ENCODE measurements around the gene MYL6B. TPM values are rescaled to one million over a fixed set of nuclear protein-coding genes. Genes with fewer than 3 reads are reported as not detected.

MYL6B gene
- total RNA-seq, 2 donors from 2014 or later = 153 to 191 TPM

- Histone ChIP-seq H3K9ac (ENCODE audit: extremely low read depth, low read length, poor library complexity, severe bottlenecking) (no peak overlapping the region), H3K4me1 (ENCODE audit: control insufficient read depth, insufficient read depth, low read length) (peaks cover 5% of the 10 kb centered on the region), H3K36me3 (ENCODE audit: control insufficient read depth, insufficient read depth, low read length) (peaks cover 36% of the 10 kb centered on the region), H3K27ac (ENCODE audit: low read depth, low read length) (no peak overlapping the region), H3K4me3 (ENCODE audit: low read length) (no peak overlapping the region), H3K9me3 (ENCODE audit: control insufficient read depth, low read length) (no peaks in the 10 kb centered on the region), H3K27me3 (ENCODE audit: control insufficient read depth, insufficient read depth, low read length, poor library complexity, severe bottlenecking) (no peaks in the 10 kb centered on the region)
- DNase-seq = no peak
- TF ChIP-seq CTCF (conservative IDR thresholded peaks at IDR 0.05) = no peak
- Mint-ChIP-seq H3K4me1 (peaks cover 9% of the 10 kb centered on the region), H3K9me3 (no peaks in the 10 kb centered on the region), H3K36me3 (ENCODE audit: low read depth) (peaks cover 27% of the 10 kb centered on the region), H3K27ac (no peak overlapping the region), H3K4me3 (no peak overlapping the region), H3K27me3 (ENCODE audit: insufficient read depth) (no peaks in the 10 kb centered on the region)
- WGBS, 2 experiments (ENCODE audit: insufficient coverage in 1 of 2, insufficient read length in 1 of 2) = 86% methylated on average over 2 of the region's 2 CpGs; no CpG with 5 or more reads in 1 of the 2 experiments
Measured at GRCh38 chr12:56202838-56203237, 50.5 kb downstream of the MYL6B start.

DNA sequence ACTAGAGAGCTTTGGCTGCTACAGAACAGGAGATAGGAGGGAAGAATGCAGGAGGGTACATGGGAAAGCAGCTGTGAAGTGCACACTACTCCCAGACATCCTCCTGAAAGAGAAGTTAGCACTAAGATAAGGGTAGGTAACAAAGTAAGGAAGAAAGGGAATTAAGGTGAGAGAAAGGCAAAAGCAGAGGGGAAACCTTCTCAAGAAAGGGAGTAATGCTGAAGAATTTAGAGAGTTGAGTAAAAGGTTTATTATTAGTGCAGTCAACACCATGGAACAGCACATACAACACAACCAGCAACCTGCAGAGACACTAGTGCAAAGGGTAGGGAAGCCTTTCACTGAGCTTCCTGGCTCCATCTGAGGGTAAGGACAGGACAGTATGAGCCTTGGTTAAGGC lies 51.9 kb downstream of the MYL6B start:
- no peak overlapping the region for H3K4me3 ChIP-seq (ENCODE audit: low read length)
- no peak overlapping the region for H3K27ac ChIP-seq (ENCODE audit: low read depth, low read length)
- H3K27me3 ChIP-seq (ENCODE audit: control insufficient read depth, insufficient read depth, low read length, poor library complexity, severe bottlenecking) = no peaks in the 10 kb centered on the region
- H3K9me3 Mint-ChIP-seq = no peaks in the 10 kb centered on the region
- no peak for TF ChIP-seq CTCF (conservative IDR thresholded peaks at IDR 0.05)
- DNase-seq = no peak
- no peaks in the 10 kb centered on the region for H3K9me3 ChIP-seq (ENCODE audit: control insufficient read depth, low read length)
- peaks cover 35% of the 10 kb centered on the region for H3K36me3 Mint-ChIP-seq (ENCODE audit: low read depth)
- H3K4me1 Mint-ChIP-seq = peaks cover 9% of the 10 kb centered on the region
- H3K36me3 ChIP-seq (ENCODE audit: control insufficient read depth, insufficient read depth, low read length) = peaks cover 45% of the 10 kb centered on the region
- H3K27ac Mint-ChIP-seq = peak overlapping the region; percentile 6
- peaks cover 5% of the 10 kb centered on the region for H3K4me1 ChIP-seq (ENCODE audit: control insufficient read depth, insufficient read depth, low read length)
- H3K27me3 Mint-ChIP-seq (ENCODE audit: insufficient read depth) = no peaks in the 10 kb centered on the region
- H3K9ac ChIP-seq (ENCODE audit: extremely low read depth, low read length, poor library complexity, severe bottlenecking) = no peak overlapping the region
- H3K4me3 Mint-ChIP-seq = no peak overlapping the region

- Mint-ChIP-seq H3K36me3 (ENCODE audit: low read depth) (peaks cover 44% of the 10 kb centered on the region), H3K27ac (no peak overlapping the region), H3K4me1 (peaks cover 9% of the 10 kb centered on the region), H3K9me3 (no peaks in the 10 kb centered on the region), H3K27me3 (ENCODE audit: insufficient read depth) (no peaks in the 10 kb centered on the region), H3K4me3 (no peak overlapping the region)
- H3K9me3 ChIP-seq (ENCODE audit: control insufficient read depth, low read length) = no peaks in the 10 kb centered on the region
- DNase-seq = no peak
- H3K4me1 ChIP-seq (ENCODE audit: control insufficient read depth, insufficient read depth, low read length) = peaks cover 5% of the 10 kb centered on the region
- no peak overlapping the region for H3K27ac ChIP-seq (ENCODE audit: low read depth, low read length)
- H3K4me3 ChIP-seq (ENCODE audit: low read length) = no peak overlapping the region
- H3K36me3 ChIP-seq (ENCODE audit: control insufficient read depth, insufficient read depth, low read length) = peaks cover 55% of the 10 kb centered on the region
- no peaks in the 10 kb centered on the region for H3K27me3 ChIP-seq (ENCODE audit: control insufficient read depth, insufficient read depth, low read length, poor library complexity, severe bottlenecking)
- TF ChIP-seq CTCF (conservative IDR thresholded peaks at IDR 0.05) = peak; percentile 35
- no peak overlapping the region for H3K9ac ChIP-seq (ENCODE audit: extremely low read depth, low read length, poor library complexity, severe bottlenecking)
Measured at GRCh38 chr12:56205445-56205844, 53.1 kb downstream of the MYL6B start.
